ENCODE data around the gene ITIH4. TPM values are rescaled to one million over a fixed set of nuclear protein-coding genes. Genes with fewer than 3 reads are reported as not detected.

ITIH4 gene
- total and polyA plus RNA-seq, 9 of the 15 experiments (the other 6 are each of a cell fraction or from before 2014, with no cell fraction given) = 0.09 to 0.62 (median 0.20) TPM; not detected in 6

GRCh38 chr3:52851348-52851747 lies 20.9 kb upstream of the ITIH4 start (continued):
- no peak for TF ChIP-seq BCLAF1 (IDR thresholded peaks at IDR 0.05; ENCODE audit: borderline replicate concordance in 1 of 2, control insufficient read depth in 1 of 2, low read depth in 2 of 2, low read length in 1 of 2)

GRCh38 chr3:52849656-52850055 lies 19.2 kb upstream of the ITIH4 start:
- peaks cover 6% of the 10 kb centered on the region; the same call in 1 of the 3 replicates for H3K36me3 ChIP-seq (ENCODE audit: control insufficient read depth, insufficient read depth, low read length)
- 92% methylated on average over 5 of the region's 15 CpGs for WGBS (ENCODE audit: insufficient coverage, low coverage, missing lambda C conversion rate)
- H3K9me1 ChIP-seq (ENCODE audit: control insufficient read depth, insufficient read depth, low read length) = no peaks in the 10 kb centered on the region
- no peaks in the 10 kb centered on the region for H3K79me2 ChIP-seq (ENCODE audit: control insufficient read depth, insufficient read depth, low read length)
- H2AFZ ChIP-seq (ENCODE audit: low read depth, low read length) = no peak overlapping the region
- no peak overlapping the region for H3K4me3 ChIP-seq
- no peak for FAIRE-seq
- H3K27me3 ChIP-seq (ENCODE audit: control insufficient read depth in 2 of 2, insufficient read depth in 2 of 2, low read length in 2 of 2) = no peaks in the 10 kb centered on the region
- ATAC-seq = no peak
- in situ Hi-C loops (cut with MboI) = loop anchor here (10.0 kb wide), 1 partner anchor 225 kb away; no protein-coding TSS in a partner anchor
- ChIA-PET POLR2A (interaction anchor here (1.1 kb wide), 1 partner anchor 11 kb away, joined by 3 read pairs; no protein-coding TSS in a partner anchor), CTCF (ENCODE audit: low intra/inter-chr PET ratio) (no interaction called here)
- H3K9ac ChIP-seq (ENCODE audit: insufficient read depth in 1 of 2, low read depth in 2 of 2, low read length in 2 of 2) = no peak overlapping the region
- H3K4me2 ChIP-seq (ENCODE audit: insufficient read depth, low read length) = no peak overlapping the region
- H3K4me1 ChIP-seq (replicated peaks in 1 of 2; ENCODE audit: control insufficient read depth in 2 of 2, insufficient read depth in 2 of 2, low read length in 2 of 2) = no peaks in the 10 kb centered on the region
- no TSS peak for BruUV-seq (replicated peaks)
- H3K27ac ChIP-seq (ENCODE audit: extremely low read depth, low read depth, low read length) = no peak overlapping the region
- 0 out of 2 replicates have a peak, but pooled peaks cover 7% of the 10 kb centered on the region for H4K20me1 ChIP-seq (replicated peaks; ENCODE audit: control insufficient read depth, insufficient read depth, low read length)
- no peak for DNase-seq (ENCODE audit: extremely low read depth in 1 of 4, low spot score in 3 of 4)
- H3K9me3 ChIP-seq (replicated peaks; ENCODE audit: control insufficient read depth, insufficient read depth, low read depth, low read length) = no peaks in the 10 kb centered on the region
- intact Hi-C loops (cut with micrococcal nuclease) = loop anchor here (2.0 to 5.0 kb wide), 2 partner anchors 263 to 347 kb away; no protein-coding TSS in a partner anchor
- TF ChIP-seq HBP1 (CRISPR knock-in tag; IDR thresholded peaks at IDR 0.05) = no peak
- no peak for TF ChIP-seq KDM4B (IDR thresholded peaks at IDR 0.05; ENCODE audit: borderline replicate concordance in 2 of 2, low read depth in 1 of 2)
- TF ChIP-seq ZBTB40 (IDR thresholded peaks at IDR 0.05) = no peak
- TF ChIP-seq ZBTB40 (CRISPR knock-in tag; IDR thresholded peaks at IDR 0.05) = no peak
- no peak for TF ChIP-seq GTF2E2 (tag; IDR thresholded peaks at IDR 0.05)

All from K562 (cell line).